HG03439 (cell line): Measurements from ENCODE around the gene TBC1D5.

Source experiments
- ATAC-seq: cut with Tn5 transposase; IDR thresholded peaks from one replicate; pipeline ENCODE4 v1.9.1; 2021; ENCODE audit warnings: mild to moderate bottlenecking, moderate library complexity; ENCODE audit not compliant: unreplicated experiment

The TBC1D5 gene

DNA sequence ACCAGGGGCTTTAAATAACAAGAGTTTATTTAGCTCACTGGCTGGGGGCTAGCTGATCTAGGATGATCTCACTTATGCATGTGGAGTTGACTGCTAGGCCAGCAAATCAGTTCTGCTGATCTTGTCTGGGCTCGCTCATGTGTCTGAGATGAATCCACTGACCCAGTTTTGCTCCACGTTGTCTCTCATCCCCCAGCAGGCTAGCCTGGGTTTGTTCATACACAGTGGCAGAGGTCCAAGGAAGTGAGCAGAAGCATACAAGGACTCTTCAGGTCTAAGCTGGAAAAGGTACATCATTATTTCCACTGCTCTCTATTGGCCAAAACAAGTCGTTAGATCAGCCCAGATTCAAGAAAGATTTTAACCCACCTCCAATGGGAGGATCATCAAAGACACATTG, 619.7 kb downstream of the TBC1D5 start:
- no peak for ATAC-seq

DNA sequence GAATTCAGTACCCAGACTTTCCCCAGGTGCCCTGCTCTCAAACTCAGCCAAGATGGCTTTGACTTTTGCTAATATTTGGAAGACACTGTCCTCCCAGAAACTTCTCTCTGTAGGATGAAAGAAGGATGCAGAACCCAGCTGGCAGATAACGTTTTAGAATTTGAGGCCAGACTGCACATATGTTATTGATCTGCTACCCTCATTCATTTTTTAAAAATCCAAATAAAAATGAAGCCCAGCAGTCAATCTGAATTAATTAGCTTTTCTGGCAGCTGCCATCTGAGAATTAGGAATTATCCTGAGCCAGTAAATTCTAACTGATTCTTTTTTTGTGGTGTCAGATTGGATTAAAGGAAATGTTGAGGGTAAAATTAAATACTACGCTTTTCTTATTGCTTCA, 621.1 kb downstream of the TBC1D5 start:
- no peak for ATAC-seq

DNA sequence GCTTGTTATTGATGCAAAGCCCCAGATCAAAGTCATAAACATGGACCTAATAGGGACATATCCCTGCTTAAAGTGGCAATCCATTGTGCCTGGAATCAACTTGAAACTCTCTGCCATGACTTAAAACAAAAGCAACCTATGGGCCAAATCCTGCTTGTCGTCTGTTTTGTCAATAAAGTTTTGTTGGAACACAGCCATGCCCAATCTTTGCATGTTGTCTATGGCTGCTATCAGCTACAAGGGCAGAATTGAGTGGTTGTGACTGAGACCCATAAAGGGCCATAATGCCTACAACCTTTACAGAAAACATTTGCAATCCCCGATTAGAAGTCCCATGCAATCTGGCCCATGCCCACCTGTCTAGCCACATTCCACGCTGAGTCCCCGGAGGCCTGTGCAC, 622.3 kb downstream of the TBC1D5 start:
- no peak for ATAC-seq

- ATAC-seq: no peak
These were observed 623.0 kb downstream of the TBC1D5 start for GRCh38 chr3:17119201-17120072.

- no peak for ATAC-seq
These were observed 623.7 kb downstream of the TBC1D5 start for GRCh38 chr3:17118771-17119170.

GRCh38 chr3:17116007-17116600, 626.3 kb downstream of the TBC1D5 start:
- no peak for ATAC-seq

- no peak for ATAC-seq
These were observed 627.2 kb downstream of the TBC1D5 start for GRCh38 chr3:17115186-17115585.

DNA sequence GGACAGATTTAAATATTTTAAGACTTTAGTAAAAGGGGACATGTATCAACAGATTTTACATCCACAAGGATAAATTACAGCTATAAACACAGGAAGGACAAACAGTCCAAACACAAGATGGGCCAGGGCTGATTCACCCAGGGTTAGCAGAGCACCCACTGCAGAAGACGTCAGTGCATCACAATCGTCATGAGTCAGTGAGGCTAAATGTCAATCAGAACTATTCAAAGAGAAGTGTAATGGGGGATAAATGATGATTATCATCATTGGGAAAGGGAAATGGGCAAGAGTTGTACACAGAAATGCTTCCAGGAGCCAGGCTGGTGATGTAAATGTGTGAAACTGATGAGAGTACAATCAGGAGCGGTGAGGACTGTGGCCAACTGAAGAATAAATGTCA, 630.8 kb downstream of the TBC1D5 start:
- no peak for ATAC-seq

- no peak for ATAC-seq
These were observed 631.6 kb downstream of the TBC1D5 start for GRCh38 chr3:17110660-17111396.
